CD14-positive monocyte (primary cell): Measurements from ENCODE around the gene RPL7A. TPM values are rescaled to one million over a fixed set of nuclear protein-coding genes. Genes with fewer than 3 reads are reported as not detected.

Experiments used
- DNase-seq, 3 donors: peaks; one replicate each; pipeline ENCODE4 v3.0.0-alpha.2; 2011 to 2022
- H2AFZ ChIP-seq: 2 replicates; pipeline ENCODE4 v1.6.0; 2012; ENCODE audit warnings: mild to moderate bottlenecking, low read depth, low read length, inconsistent platforms; ENCODE audit not compliant: insufficient read depth, poor library complexity, severe bottlenecking
- H3K27ac ChIP-seq, 2 donors: 1 replicate in 1 of 2; 2 replicates in 1 of 2; pipeline ENCODE4 v1.5.1; 2012 to 2013; ENCODE audit warnings: low read length in 2 of 2, control low read depth in 1 of 2, inconsistent platforms in 1 of 2, low read depth in 1 of 2, mild to moderate bottlenecking in 1 of 2
- H3K27me3 ChIP-seq, 2 donors: one replicate each; pipeline versions ENCODE4 v1.6.0 to v1.6.1; 2011 to 2013; ENCODE audit warnings: low read length in 2 of 2; ENCODE audit not compliant: control insufficient read depth in 2 of 2, insufficient read depth in 2 of 2
- H3K36me3 ChIP-seq, 2 donors: replicated peaks in 1 of 2; 1 replicate in 1 of 2; 2 replicates in 1 of 2; pipeline versions ENCODE4 v1.5.1 to v1.6.1; 2012 to 2013; ENCODE audit warnings: low read length in 2 of 2, control low read depth in 1 of 2, inconsistent platforms in 1 of 2, mild to moderate bottlenecking in 1 of 2; ENCODE audit not compliant: insufficient read depth in 2 of 2, control insufficient read depth in 1 of 2
- H3K4me1 ChIP-seq, 2 donors: 1 replicate in 1 of 2; 2 replicates in 1 of 2; pipeline versions ENCODE4 v1.5.1 to v1.6.1; 2012 to 2013; ENCODE audit warnings: low read length in 2 of 2, control low read depth in 1 of 2, inconsistent platforms in 1 of 2, mild to moderate bottlenecking in 1 of 2, moderate library complexity in 1 of 2; ENCODE audit not compliant: insufficient read depth in 2 of 2, control insufficient read depth in 1 of 2
- H3K4me2 ChIP-seq: replicated peaks from 2 replicates; pipeline ENCODE3; 2012; ENCODE audit warnings: low read length, moderate library complexity, mild to moderate bottlenecking; ENCODE audit not compliant: poor library complexity, severe bottlenecking; ENCODE audit errors: extremely low read depth
- H3K4me3 ChIP-seq, 3 experiments: fragments of 200-600 bp in 1 of 3; sonication (generic) in 1 of 3; replicated peaks in 1 of 3; 1 replicate in 2 of 3; 2 replicates in 1 of 3; pipeline ENCODE4 v1.5.1; 2011 to 2013; ENCODE audit warnings: low read length in 3 of 3, mild to moderate bottlenecking in 3 of 3, control low read depth in 2 of 3, low read depth in 2 of 3, inconsistent platforms in 1 of 3, moderate library complexity in 1 of 3
- H3K79me2 ChIP-seq: 2 replicates; pipeline ENCODE4 v1.6.0; 2012; ENCODE audit warnings: mild to moderate bottlenecking, control low read depth, inconsistent platforms, low read length, moderate library complexity; ENCODE audit not compliant: insufficient read depth
- H3K9ac ChIP-seq: 2 replicates; pipeline ENCODE4 v1.6.0; 2017; ENCODE audit warnings: low read length, mild to moderate bottlenecking; ENCODE audit not compliant: insufficient read depth, poor library complexity, severe bottlenecking
- H3K9me3 ChIP-seq, 2 donors: replicated peaks in 1 of 2; 1 replicate in 1 of 2; 2 replicates in 1 of 2; pipeline versions ENCODE4 v1.5.1 to v1.6.1; 2012 to 2013; ENCODE audit warnings: low read length in 2 of 2, control low read depth in 1 of 2; ENCODE audit not compliant: control insufficient read depth in 1 of 2, insufficient read depth in 1 of 2
- H4K20me1 ChIP-seq: 2 replicates; pipeline ENCODE4 v1.6.0; 2012; ENCODE audit warnings: mild to moderate bottlenecking, low read length, control low read depth, moderate library complexity; ENCODE audit not compliant: insufficient read depth
- H3K27ac Mint-ChIP-seq, 7 donors: one replicate each; pipeline ENCODE4 v1.8.0; 2020; ENCODE audit warnings: mild to moderate bottlenecking in 7 of 7, mixed read lengths in 7 of 7, moderate library complexity in 6 of 7, inconsistent platforms in 2 of 7
- H3K27me3 Mint-ChIP-seq, 3 donors: one replicate each; pipeline ENCODE4 v1.8.0; 2021 to 2022; ENCODE audit warnings: low read depth in 3 of 3, mild to moderate bottlenecking in 3 of 3, mixed read lengths in 3 of 3, moderate library complexity in 3 of 3, inconsistent platforms in 1 of 3
- H3K36me3 Mint-ChIP-seq, 2 donors: one replicate each; pipeline ENCODE4 v1.8.0; 2020; ENCODE audit warnings: mixed read lengths in 2 of 2, inconsistent platforms in 1 of 2, mild to moderate bottlenecking in 1 of 2
- H3K4me1 Mint-ChIP-seq: one replicate; pipeline ENCODE4 v1.8.0; 2020; ENCODE audit warnings: mild to moderate bottlenecking, mixed read lengths
- H3K4me3 Mint-ChIP-seq, 2 donors: one replicate each; pipeline ENCODE4 v1.8.0; 2020; ENCODE audit warnings: mild to moderate bottlenecking in 2 of 2, mixed read lengths in 2 of 2, moderate library complexity in 1 of 2
- H3K9me3 Mint-ChIP-seq, 7 donors: one replicate each; pipeline ENCODE4 v1.8.0; 2020 to 2022; ENCODE audit warnings: mixed read lengths in 7 of 7, mild to moderate bottlenecking in 6 of 7, moderate library complexity in 6 of 7, inconsistent platforms in 2 of 7
- CTCF ChIP-seq: fragments of 200-600 bp; IDR thresholded peaks from one replicate; pipeline ENCODE4 v1.8.0; 2022; ENCODE audit warnings: antibody characterized with exemption, mild to moderate bottlenecking
- WGBS: methylation state at CpG from one replicate; pipeline ENCODE4 v1.1.5; 2013; ENCODE audit warnings: missing lambda C conversion rate; ENCODE audit not compliant: insufficient coverage; 5-methylcytosine and 5-hydroxymethylcytosine counted together
- intact Hi-C, 2 donors: fragments of 100-400 bp; cut with micrococcal nuclease; formaldehyde crosslinking; loops; one replicate each; pipeline versions ENCODE4 v1.15.0 to v1.15.1; 2023
- polyA plus RNA-seq, 3 donors: library from polyadenylated mRNA; depleted of rRNA in 1 of 3; unstranded in 2 of 3; stranded (reverse) in 1 of 3; fragments of 300-500 nt in 2 of 3; fragments of >200 nt in 1 of 3; fragmentation: Illumina TruSeq in 2 of 3; gene quantifications; 1 replicate in 2 of 3; 2 replicates in 1 of 3; pipeline ENCODE4 v1.2.3, GENCODE V29; 2012 to 2021

The RPL7A gene
- polyA plus RNA-seq, 3 donors: 390 to 2,322 (median 437) TPM

GRCh38 chr9:133335924-133336811 lies 11.8 kb upstream of the RPL7A start, which contains the start of gene SURF6:
SURF6 (minus strand) TSS chr9:133336188; CDS start chr9:133336132, 56 bp downstream.
- Histone ChIP-seq H3K27ac (peak within 1 kb of the TSS; percentile 64 to 90), H2AFZ (peak within 1 kb of the TSS; percentile 89), H3K36me3 (peaks cover 32 to 36% of the 10 kb centered on the region in 2 donors), H4K20me1 (peaks cover 35% of the 10 kb centered on the region), H3K4me2 (peak within 1 kb of the TSS; percentile 93), H3K79me2 (peaks cover 29% of the 10 kb centered on the region), H3K4me3 (peak within 1 kb of the TSS; percentile 64 to 92 (median 89)), H3K9me3 (no peaks in the 10 kb centered on the region), H3K9ac (peak within 1 kb of the TSS; percentile 73), H3K4me1 (peaks cover 46 to 64% of the 10 kb centered on the region in 2 donors), H3K27me3 (no peaks in the 10 kb centered on the region)
- peak; percentile 80 to 87 (median 85) for DNase-seq
- intact Hi-C loops: loop anchor here (2.0 to 10.0 kb wide), 5 partner anchors 41 to 691 kb away; partner anchors contain the start of genes BRD3OS (in 1 of the 2), REXO4 (in 1 of the 2), STKLD1 (in 1 of the 2) and SURF4 (in 1 of the 2)
- Mint-ChIP-seq H3K9me3 (no peaks in the 10 kb centered on the region), H3K27me3 (no peaks in the 10 kb centered on the region), H3K36me3 (peaks cover 52 to 76% of the 10 kb centered on the region in 2 donors), H3K4me1 (peaks cover 59% of the 10 kb centered on the region), H3K4me3 (peak within 1 kb of the TSS; percentile 95 to 98), H3K27ac (peak within 1 kb of the TSS; percentile 87 to 95 (median 94))
- WGBS: 4% methylated on average over 59 of the region's 70 CpGs
- TF ChIP-seq CTCF: no peak

- 70% methylated on average over 4 of the region's 5 CpGs for WGBS
- peaks cover 60 to 72% of the 10 kb centered on the region in 2 donors for H3K4me1 ChIP-seq
- no peaks in the 10 kb centered on the region for H3K9me3 Mint-ChIP-seq
- no peaks in the 10 kb centered on the region for H3K27me3 ChIP-seq
- peaks cover 62% of the 10 kb centered on the region for H3K4me1 Mint-ChIP-seq
- H3K36me3 ChIP-seq: peaks cover 20 to 25% of the 10 kb centered on the region in 2 donors
- H3K4me3 Mint-ChIP-seq: peak overlapping the region; percentile 31 to 88
- TF ChIP-seq CTCF: no peak
- H3K27ac Mint-ChIP-seq: peak overlapping the region; percentile 87 to 93 (median 92)
- peaks cover 25% of the 10 kb centered on the region for H3K79me2 ChIP-seq
- no peak for DNase-seq
- H3K9ac ChIP-seq: peak overlapping the region; percentile 54
- no peaks in the 10 kb centered on the region for H3K9me3 ChIP-seq
- H3K27me3 Mint-ChIP-seq: no peaks in the 10 kb centered on the region
- H2AFZ ChIP-seq: no peak overlapping the region
- peak overlapping the region in 1 of 3 experiments; percentile 74 for H3K4me3 ChIP-seq
- H3K27ac ChIP-seq: peak overlapping the region; percentile 74 to 83
- peaks cover 37 to 69% of the 10 kb centered on the region in 2 donors for H3K36me3 Mint-ChIP-seq
- peaks cover 16% of the 10 kb centered on the region for H4K20me1 ChIP-seq
- intact Hi-C loops: loop anchor here (5.0 to 10.0 kb wide), 5 partner anchors 78 to 688 kb away; partner anchors contain the start of genes BRD3OS (in 1 of the 2), GTF3C5 (in 1 of the 2), REXO4 (in 1 of the 2) and TSC1 (in 1 of the 2)
- H3K4me2 ChIP-seq: peak overlapping the region; percentile 83
Measured at GRCh38 chr9:133339641-133340040, 8.4 kb upstream of the RPL7A start.
